KMS-11 (cell line): Measurements from ENCODE around the gene DST.

Experiments used
- H2AFZ ChIP-seq: fragments of 200-600 bp; sonication (generic); 2 replicates; pipeline ENCODE4 v1.6.1; 2016; ENCODE audit warnings: antibody characterized with exemption, mixed run types, low read depth
- H3K27ac ChIP-seq: fragments of 200-600 bp; sonication (generic); 2 replicates; pipeline ENCODE4 v1.6.1; 2016; ENCODE audit warnings: mild to moderate bottlenecking, mixed run types
- H3K27me3 ChIP-seq: fragments of 200-600 bp; sonication (generic); 2 replicates; pipeline ENCODE4 v1.6.1; 2017; ENCODE audit warnings: mild to moderate bottlenecking, low read depth, mixed run types, moderate library complexity; ENCODE audit not compliant: insufficient read depth
- H3K36me3 ChIP-seq: fragments of 200-600 bp; sonication (generic); 2 replicates; pipeline ENCODE4 v1.6.1; 2017; ENCODE audit warnings: mild to moderate bottlenecking, mixed run types; ENCODE audit not compliant: insufficient read depth
- H3K4me1 ChIP-seq: fragments of 200-600 bp; sonication (generic); 2 replicates; pipeline ENCODE4 v1.6.1; 2016; ENCODE audit warnings: mild to moderate bottlenecking, low read depth, mixed run types; ENCODE audit not compliant: poor library complexity, severe bottlenecking
- H3K4me2 ChIP-seq: fragments of 200-600 bp; sonication (generic); 2 replicates; pipeline ENCODE4 v1.7.0; 2016; ENCODE audit warnings: mild to moderate bottlenecking, mixed run types
- H3K4me3 ChIP-seq: fragments of 200-600 bp; sonication (generic); IDR thresholded peaks from 2 replicates; pipeline ENCODE4 v1.6.1; 2017; ENCODE audit warnings: low read depth, low read length, mixed read lengths; ENCODE audit not compliant: insufficient read depth
- H3K79me2 ChIP-seq: fragments of 200-600 bp; sonication (generic); 2 replicates; pipeline ENCODE4 v1.6.1; 2016; ENCODE audit warnings: low read depth, mixed run types; ENCODE audit not compliant: insufficient read depth
- H3K9ac ChIP-seq: fragments of 200-600 bp; sonication (generic); 2 replicates; pipeline ENCODE4 v1.6.1; 2016; ENCODE audit warnings: mild to moderate bottlenecking, mixed run types
- H4K20me1 ChIP-seq: fragments of 200-600 bp; sonication (generic); 2 replicates; pipeline ENCODE4 v1.6.1; 2016; ENCODE audit warnings: mild to moderate bottlenecking, mixed run types; ENCODE audit not compliant: insufficient read depth
- CTCF ChIP-seq: fragments of 200-600 bp; sonication (generic); conservative IDR thresholded peaks from 2 replicates; pipeline ENCODE4 v1.6.1; 2017; ENCODE audit warnings: low read depth, mild to moderate bottlenecking, antibody characterized with exemption, low read length, moderate library complexity, mixed read lengths

The DST gene

GRCh38 chr6:56556751-56557540 lies 85.7 kb downstream of the DST start:
- H3K4me1 ChIP-seq, result peaks cover 18% of the 10 kb centered on the region
- H3K27me3 ChIP-seq, result no peaks in the 10 kb centered on the region
- TF ChIP-seq CTCF, result no peak
- no peaks in the 10 kb centered on the region for H4K20me1 ChIP-seq
- H3K4me2 ChIP-seq, result no peak overlapping the region
- H3K27ac ChIP-seq, result no peak overlapping the region
- no peak overlapping the region for H3K4me3 ChIP-seq
- H3K9ac ChIP-seq, result no peak overlapping the region
- H3K36me3 ChIP-seq, result peaks cover 14% of the 10 kb centered on the region
- H2AFZ ChIP-seq, result no peak overlapping the region
- H3K79me2 ChIP-seq, result peaks cover 5% of the 10 kb centered on the region; the same call in 1 of the 2 replicates

GRCh38 chr6:56555438-56555872 lies 87.2 kb downstream of the DST start:
- Histone ChIP-seq H3K79me2 (peaks cover 20% of the 10 kb centered on the region; the same call in 1 of the 2 replicates), H3K36me3 (peaks cover 9% of the 10 kb centered on the region; the same call in 1 of the 2 replicates), H3K9ac (no peak overlapping the region), H3K4me1 (peaks cover 33% of the 10 kb centered on the region), H3K4me3 (no peak overlapping the region), H2AFZ (no peak overlapping the region), H3K27ac (no peak overlapping the region), H4K20me1 (peaks cover 8% of the 10 kb centered on the region), H3K4me2 (no peak overlapping the region), H3K27me3 (no peaks in the 10 kb centered on the region)
- no peak for TF ChIP-seq CTCF

GRCh38 chr6:56552187-56553130 lies 90.2 kb downstream of the DST start:
- H2AFZ ChIP-seq, result no peak overlapping the region
- no peak overlapping the region for H3K9ac ChIP-seq
- H3K27ac ChIP-seq, result no peak overlapping the region
- no peak for TF ChIP-seq CTCF
- H3K79me2 ChIP-seq, result peaks cover 50% of the 10 kb centered on the region; the same call in 1 of the 2 replicates
- peaks cover 10% of the 10 kb centered on the region for H4K20me1 ChIP-seq
- peaks cover 49% of the 10 kb centered on the region for H3K4me1 ChIP-seq
- H3K36me3 ChIP-seq, result no peaks in the 10 kb centered on the region; the same call in 1 of the 2 replicates
- H3K27me3 ChIP-seq, result no peaks in the 10 kb centered on the region
- H3K4me2 ChIP-seq, result peak overlapping the region; percentile 6; the same call in 1 of the 2 replicates
- H3K4me3 ChIP-seq, result no peak overlapping the region

- TF ChIP-seq CTCF, result no peak
- Histone ChIP-seq H3K79me2 (peaks cover 59% of the 10 kb centered on the region; the same call in 1 of the 2 replicates), H3K9ac (no peak overlapping the region), H3K4me3 (no peak overlapping the region), H3K4me1 (peaks cover 49% of the 10 kb centered on the region), H3K27me3 (no peaks in the 10 kb centered on the region), H3K36me3 (no peaks in the 10 kb centered on the region; the same call in 1 of the 2 replicates), H4K20me1 (peaks cover 10% of the 10 kb centered on the region), H3K27ac (peak overlapping the region; percentile 7; the same call in 1 of the 2 replicates), H3K4me2 (peak overlapping the region; percentile 40; the same call in 1 of the 2 replicates), H2AFZ (no peak overlapping the region)
These were observed 91.1 kb downstream of the DST start for GRCh38 chr6:56551409-56552120.
